GM19238 (cell line): ENCODE data around the gene GARIN5B.
A peak's percentile ranks its signal among the peaks of the same experiment; 100 is the strongest.
"Not testable (repeated sequence)": the region's sequence is repeated elsewhere in the genome, so short reads cannot be mapped to it uniquely, and the experiment has no call there.

ENCODE experiments used
- DNase-seq: peaks from one replicate; pipeline ENCODE4 v3.0.0; 2011; ENCODE audit warnings: low spot score; ENCODE audit not compliant: insufficient read length

GARIN5B gene

DNA sequence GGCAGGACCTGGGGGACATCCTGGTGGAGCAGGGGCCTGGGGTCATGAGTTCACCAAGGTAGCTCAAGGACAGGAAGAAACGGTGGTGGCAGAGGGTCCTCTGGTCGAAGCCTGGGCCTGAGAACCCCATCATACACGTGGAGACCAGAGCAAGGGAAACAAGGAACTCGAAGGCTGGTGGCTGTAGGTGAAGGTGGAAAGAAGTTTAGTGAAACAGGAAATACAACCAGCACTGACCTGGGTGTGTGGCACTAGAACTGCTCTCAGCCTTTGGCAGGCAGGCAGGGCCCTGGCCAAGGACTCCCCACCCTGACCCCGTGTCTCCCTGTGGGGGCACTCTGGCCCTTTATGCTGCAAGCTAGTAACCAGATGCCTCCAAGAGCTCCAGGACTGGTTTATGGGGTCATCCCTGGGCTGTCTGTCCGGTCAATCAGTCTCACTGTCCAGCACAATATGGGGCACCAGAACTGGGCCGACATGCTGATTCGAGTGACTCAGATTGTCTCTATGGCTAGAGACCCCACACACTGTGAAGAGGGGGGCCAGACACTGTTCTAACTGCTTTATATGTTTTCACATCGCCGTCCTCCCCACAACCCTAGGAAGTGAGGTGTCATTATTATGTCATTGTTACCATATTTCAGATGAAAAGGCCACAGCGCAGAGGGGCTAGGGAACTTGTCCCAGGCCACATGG, 12.3 kb downstream of the GARIN5B start:
- no peak for DNase-seq

DNA sequence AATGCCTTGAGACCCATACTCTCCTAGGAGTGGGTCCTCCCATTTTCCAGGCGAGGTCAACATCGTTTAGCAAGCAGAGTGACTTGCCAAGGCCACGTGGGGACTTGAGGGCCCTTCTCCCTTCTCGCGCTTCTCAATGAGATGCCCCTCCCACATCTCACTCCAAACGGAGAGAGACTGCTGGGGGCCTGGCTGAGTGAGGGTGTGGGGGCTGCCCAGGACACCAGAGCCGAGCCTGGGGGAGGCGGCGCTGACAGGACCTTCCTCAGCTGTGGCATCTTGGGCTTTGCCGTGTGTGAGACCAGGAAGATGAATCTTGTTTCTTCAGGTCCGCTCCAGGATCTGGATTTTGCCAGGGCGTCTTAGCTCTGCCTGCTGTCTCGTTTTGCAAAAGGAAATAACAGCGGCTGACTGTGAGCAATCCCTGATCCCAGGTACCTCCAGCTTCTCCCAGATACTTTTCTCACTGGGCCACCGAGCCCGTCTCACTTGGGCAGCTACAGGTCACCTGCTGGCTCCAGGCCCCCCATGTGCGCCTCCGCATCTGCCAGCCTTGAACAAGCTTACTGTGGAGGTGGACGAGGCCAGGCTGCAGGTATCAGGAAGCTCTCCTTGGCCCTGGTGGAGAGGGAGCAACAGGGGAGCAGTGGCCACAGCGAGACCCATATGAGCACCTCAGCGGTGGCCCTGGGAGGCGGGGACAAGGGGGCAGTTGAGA, 14.6 kb downstream of the GARIN5B start:
- DNase-seq: no peak

DNA sequence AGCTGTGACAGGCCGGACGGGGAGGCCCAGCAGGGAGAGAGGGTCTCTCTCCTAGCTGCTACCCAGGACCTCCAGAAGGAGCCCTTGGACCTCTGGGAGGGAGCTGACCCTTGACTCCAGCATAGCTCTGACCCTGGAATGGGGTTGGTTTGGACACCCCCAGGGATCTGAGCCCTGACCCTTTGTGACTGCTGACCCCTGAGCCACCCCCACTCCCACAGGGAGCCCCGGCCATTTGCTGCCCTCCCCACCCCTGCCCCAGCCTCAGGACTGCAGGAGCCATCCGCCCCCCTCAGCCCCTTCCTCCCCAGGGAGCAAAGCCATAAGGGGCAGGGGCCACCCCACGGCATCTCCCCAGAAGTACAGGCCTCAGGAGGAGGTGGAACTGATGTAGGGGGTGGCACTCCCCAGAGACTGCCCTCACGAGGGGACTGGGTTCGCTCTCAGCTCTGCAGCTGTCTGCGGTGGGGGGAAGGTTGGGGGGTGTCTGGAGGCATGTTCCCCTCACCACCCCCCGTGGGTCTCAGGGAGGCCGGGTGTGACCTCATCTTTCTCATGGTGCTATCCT, 15.5 kb downstream of the GARIN5B start:
- DNase-seq: no peak

DNA sequence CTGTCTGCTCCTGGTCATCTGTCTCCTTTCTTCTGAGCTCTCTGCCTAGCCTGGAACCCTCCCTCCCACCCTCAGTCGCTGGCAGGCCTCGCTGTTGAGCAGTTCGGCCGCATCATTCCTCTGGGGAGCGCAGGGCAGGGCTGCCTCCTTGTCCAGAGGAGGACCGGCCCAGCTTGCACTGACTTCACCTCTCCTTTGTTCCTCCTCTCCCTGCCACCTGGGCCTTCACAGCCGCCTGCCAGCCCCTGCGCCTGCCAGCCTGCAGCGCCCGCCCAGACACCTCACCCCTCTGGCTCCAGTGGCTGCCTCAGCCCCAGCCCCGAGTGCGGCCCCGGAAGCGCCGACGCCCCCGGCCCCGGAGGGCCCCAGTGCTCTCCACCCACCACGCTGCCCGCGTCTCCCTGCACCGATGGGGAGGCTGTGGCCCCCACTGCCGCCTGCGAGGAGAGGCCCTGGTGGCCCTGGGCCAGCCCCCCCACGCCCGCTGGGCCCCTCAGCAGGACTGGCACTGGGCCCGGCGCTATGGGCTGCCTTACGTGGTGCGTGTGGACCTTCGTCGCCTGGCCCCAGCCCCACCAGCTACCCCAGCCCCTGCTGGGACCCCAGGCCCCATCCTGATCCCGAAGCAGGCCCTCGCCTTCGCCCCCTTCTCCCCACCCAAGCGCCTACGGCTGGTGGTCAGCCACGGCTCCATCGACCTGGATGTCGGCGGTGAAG, 16.2 kb downstream of the GARIN5B start:
- DNase-seq: no peak

DNA sequence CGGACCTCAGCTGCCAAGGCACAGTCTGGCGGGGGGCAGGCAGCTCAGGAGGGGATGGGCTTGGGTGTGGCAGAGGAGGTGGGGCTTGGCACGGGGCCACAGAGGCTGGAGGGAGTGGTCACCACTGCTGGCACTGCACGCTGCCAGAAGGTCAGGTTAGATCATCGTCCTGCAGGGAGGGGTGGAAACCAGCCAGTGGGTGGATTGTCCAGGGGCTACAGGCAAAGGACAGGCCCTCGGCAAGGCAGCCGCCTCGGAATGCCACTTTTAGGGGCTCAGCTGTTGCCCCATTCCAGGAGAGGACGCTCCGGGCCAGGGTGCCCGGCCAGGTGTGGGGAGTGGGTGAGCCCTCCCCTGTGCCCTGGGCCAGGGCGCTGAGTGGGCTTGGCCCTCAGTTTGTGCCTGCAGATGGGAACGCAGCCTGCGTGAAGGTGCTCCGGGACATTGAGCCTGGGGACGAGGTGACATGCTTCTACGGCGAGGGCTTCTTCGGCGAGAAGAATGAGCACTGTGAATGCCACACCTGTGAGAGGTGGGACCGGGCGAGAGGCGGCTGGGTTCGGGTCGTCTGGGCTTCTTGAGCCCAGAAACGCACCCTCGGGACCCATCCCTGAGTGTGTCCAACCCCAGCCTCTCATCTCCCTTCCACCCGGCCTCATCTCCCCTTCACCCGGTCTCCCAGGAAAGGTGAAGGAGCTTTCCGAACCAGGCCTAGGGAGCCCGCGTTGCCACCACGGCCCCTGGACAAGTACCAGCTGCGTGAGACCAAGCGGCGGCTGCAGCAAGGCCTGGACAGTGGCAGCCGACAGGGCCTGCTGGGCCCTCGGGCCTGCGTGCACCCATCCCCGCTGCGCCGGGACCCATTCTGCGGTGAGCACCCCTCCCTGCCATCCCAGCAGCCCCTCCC, 17.0 kb downstream of the GARIN5B start:
- no peak for DNase-seq

DNA sequence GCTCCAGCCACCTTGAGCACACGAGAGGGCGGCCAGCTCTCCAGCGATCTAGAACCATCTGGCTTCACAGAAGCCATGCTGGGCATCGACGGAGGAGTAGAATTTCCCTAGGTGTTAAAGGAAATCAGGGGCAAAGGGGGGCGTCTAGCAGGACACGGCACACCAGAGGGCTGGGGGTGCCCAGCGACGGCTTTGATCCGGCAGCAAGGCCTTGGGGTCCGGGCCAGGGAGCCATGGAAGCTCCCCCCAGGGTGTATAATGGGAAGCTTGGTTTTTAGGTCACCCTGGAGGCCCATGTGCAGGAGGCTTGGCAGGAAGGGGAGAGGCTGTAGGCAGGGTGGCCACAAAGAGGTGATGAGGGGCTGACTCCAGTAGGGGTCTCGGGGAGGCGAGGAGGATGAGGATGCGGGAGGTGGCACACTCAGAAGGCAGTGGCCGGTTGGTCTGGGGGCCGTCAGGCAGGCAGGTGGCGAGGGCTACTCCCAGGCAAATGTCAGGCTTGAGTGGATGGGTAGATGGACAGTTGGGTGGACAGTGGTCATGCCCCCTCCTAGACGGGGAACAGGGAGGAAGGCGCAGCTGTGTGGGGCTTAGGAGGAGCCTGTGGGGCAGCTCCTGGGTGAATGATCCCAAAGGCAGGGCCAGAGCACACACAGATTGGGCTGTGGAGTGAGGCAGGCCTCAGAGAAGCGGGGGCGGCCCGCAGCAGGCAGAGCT, 17.8 kb downstream of the GARIN5B start:
- DNase-seq: no peak

DNA sequence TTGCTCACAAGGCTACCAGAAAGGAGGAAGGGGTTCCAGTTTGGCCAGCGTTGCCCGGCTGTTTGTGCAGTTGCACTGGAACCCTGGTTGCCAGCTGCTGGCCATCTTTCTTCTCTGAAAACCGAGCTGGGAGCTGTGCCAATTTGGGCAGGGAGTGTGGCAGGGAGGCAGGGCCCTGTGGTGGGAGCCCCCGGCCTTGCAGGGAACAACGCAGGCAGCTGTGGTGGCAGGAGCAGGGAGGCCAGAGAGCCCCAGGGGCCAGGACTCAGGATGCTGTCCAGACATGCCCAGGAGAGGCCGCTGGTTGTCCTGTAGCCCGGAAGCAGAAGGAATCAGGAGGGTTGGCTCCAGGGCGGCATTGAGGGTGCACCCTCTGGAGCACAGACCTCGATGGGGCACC, 18.6 kb downstream of the GARIN5B start:
- no peak for DNase-seq

DNA sequence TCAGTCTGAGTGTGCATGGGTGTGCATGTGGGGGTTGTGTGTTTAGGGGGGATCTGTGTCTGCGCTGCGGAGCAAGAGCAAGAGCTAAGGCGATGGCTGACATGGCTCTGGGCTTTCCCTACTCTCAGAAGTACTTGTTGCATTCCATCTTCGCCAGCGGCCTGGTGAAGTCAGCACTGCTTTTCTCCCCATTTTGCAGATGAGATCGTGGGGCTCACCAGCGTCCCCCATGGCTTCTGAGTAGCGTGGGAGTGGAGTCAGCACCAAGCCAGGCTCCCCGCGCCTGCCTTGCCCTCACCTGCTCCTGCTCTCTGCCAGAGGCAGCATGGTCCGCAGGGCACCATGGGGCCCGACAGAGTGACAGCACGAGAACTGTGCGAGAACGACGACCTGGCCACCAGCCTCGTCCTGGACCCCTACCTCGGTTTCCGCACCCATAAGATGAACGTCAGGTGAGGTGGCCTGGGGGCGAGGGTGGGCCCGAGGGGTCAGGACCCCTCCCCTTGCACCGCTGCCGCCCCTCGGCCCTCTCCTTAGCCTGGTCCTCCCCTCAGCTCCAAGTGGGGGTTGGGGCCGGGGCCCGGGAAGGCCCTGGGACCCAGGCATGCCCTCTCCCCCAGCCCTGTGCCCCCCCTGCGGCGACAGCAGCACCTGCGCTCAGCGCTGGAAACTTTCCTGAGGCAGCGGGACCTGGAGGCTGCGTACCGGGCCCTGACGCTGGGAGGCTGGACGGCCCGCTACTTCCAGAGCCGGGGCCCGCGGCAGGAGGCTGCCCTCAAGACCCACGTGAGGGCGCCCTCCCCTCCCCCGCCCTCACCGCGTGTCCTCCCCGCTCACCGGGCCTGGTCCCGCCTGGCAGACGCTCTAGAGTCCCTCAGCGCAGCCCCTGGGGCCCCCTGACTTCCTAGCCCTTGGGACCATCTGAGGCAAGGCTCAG, 21.2 kb downstream of the GARIN5B start:
- DNase-seq: no peak

DNA sequence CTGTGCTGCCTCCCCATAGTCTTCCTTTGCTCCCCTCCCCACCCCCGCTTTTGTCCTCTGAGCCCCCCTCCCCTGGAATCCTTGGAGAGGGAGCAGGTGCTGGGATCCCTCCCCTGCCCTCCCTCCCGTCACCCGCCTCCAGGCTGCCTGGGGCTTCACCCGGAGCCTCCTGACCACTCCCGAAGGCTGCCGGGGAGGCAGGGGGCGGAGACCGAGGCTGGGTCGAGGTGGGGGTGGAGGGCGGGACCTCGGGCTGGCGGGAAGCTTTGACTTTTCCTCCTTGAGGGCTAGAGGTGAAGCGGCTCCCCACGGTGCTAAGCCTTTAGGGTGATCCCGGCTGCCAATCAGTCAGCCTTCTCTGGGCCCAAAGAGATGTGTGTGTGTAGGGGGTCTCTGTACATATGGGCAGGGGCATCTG, 21.9 kb downstream of the GARIN5B start:
- peak; percentile 92 for DNase-seq

DNA sequence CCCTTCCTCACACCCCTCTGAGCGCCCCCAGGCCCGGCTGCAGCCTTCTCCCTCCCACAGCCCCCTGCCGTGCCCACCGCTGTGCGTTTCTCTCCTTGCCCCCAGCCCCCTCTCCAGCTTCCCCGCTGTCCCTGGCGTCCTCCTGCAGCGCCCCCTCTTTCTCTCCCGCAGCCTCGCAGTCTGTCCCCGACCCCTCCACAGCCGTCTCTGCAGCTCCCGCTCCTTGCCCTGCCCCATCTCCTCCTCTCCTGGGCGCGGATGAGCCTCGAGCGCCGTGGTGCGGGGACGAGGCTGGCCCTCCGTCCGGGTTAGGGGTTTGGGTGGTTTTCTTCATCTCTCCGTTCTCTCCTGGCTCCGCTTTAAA, 22.3 kb downstream of the GARIN5B start:
- DNase-seq: no peak

DNA sequence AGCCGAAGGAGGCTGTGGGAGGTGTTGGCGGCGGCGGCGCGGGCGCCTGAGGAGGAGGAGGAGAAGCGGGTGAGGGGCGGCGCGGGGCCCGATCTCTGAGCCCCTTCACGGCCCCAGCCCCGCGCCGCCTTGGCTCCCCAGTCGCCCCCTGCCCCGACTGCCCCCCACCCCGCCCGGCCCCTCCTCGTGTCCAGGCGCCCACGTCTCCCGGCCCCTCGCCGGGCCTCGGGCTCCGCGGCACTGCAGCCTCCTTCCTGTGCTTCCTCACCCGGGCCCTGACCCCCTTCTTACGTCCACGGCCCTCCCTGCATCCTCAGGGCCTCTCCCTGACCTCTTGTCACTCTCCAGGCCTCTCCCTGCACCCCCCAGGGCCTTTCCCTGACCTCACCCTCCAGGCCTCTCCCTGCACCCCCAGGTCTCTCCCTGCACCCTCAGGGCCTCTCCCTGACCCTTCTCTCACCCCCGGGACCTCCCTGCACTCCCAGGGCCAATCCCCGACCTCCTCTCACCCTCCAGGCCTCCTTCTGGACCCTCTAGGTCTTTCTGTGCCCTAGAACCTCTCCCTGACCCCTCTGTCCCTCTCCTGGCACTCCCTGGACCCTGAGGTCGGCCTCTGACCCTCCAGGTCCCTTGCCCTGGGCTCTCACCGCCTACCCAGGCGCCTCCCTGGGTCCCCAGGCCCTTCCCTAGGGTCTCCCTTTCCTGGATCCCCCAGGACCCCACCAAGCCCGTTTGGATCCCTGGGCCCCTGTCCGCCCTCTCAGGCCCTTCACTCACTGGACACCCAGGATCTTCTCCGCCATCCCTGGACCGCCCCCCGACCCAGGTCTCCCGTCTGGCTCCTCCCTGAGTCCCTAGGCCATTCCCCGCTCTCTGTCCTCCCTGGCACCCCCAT, 22.9 kb downstream of the GARIN5B start:
- no peak for DNase-seq

DNA sequence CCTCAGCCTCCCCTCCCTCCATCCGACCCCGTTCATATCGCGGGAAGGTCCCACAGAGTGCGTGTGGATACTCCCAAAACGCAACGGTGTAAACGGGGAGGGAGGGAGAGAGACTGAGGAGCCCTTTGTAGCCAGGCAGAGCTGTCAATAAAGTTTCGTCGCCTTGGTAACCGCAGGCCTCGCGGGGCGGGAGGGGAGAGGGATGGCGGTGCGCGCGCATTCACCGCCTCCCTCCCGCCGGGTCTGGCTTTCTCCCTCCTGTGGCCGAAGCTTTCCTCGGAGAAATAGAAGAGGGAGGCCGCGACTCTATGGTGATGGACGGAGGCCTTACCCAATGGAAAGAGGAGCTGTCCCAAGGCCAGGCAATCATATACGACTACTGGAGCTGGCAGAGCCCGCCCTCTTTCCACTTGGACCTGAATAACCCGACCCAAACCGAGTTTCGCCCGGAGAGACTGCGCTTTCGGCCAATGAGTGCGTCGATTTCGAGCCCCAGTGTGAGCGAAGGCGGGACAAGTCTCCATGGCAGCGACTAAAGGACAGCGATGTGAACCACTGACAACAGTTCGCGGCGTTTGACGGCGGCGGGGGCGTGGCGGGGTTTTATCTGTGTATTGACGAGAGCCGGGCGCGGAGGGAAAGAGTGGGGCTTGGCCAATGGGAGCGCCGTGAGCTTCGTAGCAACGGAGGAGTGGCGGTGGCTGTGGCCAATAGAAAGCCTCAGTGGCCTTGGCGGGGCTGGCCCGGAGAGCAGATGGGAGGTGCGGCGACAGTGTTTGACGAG, 23.8 kb downstream of the GARIN5B start, which contains the start of gene KMT5C:
TSS of gene KMT5C (plus strand) at position 772 of the 784 bp plus-strand sequence. CDS start 2,061 bp downstream, outside the sequence.
- DNase-seq: peak; percentile 99

DNA sequence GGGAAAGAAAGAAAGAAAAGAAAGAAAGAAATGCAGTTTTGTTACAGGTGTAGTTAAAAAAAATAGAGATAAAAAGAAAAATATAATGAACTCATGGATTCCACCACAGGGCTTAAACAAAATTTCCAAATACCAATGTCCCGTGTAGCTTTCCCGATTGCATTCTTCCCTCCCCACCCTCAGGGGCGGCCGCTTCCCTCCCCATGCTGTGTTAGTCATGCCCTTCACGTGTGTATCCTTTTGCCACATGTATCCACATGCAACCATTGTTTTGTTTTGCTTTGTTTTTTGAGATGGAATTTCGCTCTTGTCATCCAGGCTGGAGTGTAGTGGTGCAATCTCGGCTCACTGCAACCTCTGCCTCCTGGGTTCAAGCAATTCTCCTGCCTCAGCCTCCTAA, 27.0 kb downstream of the GARIN5B start:
- DNase-seq: no peak

DNA sequence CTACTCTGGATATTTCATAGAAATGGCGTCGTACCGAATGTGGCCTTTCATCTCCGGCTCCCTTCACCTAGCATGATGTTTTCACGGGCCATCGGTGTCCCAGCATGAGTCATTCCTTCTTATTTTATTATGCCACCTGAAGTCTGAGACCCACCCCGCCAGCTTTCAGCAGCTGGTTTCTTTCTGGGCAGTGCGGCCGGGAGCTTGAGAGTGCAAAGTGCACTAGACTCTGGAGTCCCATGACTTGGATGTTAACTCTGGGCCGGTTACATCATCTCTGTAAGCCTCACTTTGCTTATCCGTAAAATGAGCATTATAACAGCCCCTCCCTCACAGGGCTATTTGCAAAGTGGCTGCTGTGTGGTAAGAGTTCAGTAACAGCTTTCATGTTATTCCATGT, 29.2 kb downstream of the GARIN5B start:
- DNase-seq: no peak

DNA sequence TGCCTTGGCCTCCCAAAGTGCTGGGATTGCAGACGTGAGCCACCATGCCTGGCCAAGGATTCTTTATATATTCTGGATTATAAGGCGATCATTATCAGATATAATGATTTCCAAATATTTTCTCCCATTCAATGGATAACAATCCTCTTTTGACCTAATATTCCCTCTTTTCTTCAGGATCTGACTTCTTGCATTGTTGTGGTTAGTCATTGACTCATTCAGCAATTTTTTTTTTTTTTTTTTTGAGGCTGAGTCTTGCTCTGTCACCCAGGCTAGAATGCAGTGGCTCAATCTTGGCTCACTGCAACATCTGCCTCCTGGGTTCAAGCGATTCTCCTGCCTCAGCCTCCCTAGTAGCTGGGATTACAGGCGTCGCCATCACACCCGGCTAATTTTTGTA, 33.3 kb downstream of the GARIN5B start:
- DNase-seq: not testable (repeated sequence)

DNA sequence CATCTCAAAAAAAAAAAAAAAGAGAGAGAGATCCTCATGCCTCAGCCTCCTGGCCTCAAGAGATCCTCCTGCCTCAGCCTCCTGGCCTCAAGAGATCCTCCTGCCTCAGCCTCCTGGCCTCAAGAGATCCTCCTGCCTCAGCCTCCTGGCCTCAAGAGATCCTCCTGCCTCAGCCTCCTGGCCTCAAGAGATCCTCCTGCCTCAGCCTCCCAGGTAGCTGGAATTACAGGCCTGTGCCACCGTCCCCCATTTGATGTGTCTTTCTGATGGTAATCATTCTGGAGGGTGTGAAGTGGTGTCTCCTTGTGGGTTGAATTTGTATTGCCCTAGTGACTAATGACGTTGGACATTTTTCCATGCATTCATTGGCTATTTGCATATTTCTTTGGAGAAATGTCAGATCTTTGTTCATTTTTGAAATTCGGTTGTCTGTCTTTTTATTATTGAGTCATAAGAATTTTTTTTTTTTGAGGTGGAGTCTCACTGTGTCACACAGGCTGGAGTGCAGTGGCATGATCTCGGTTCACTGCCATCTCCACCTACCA, 34.2 kb downstream of the GARIN5B start:
- DNase-seq: not testable (repeated sequence)

DNA sequence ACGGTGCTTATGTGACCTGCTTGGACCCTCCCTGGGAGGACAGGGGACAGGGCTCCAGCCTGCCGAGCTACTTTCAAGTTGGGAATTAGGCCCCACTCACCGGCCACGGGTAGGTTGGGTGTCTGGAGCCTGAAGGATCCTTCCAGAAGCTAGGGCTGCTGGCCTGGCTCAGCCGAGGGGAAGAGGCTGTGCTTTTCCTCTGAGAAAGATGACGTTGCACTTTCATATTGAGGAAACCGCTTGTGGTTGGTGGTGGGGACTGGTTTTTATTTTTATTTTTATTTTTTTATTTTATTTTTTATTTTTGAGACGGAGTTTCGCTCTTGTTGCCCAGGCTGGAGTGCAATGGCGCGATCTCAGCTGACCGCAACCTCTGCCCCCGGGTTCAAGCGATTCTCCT, 37.9 kb downstream of the GARIN5B start, which contains the start of gene TMEM150B:
TSS of gene TMEM150B (minus strand) at position 170 of the 400 bp plus-strand sequence. CDS start 4,305 bp downstream, outside the sequence.
- DNase-seq: no peak
